GM21717 (cell line): ENCODE results near the gene SLC22A31.
A peak's percentile ranks its signal among the peaks of the same experiment; 100 is the strongest.
"Not testable (repeated sequence)": the region's sequence is repeated elsewhere in the genome, so short reads cannot be mapped to it uniquely, and the experiment has no call there.

Experiments
- ATAC-seq: cut with Tn5 transposase; IDR thresholded peaks from one replicate; pipeline ENCODE4 v1.9.1; 2021; ENCODE audit warnings: mild to moderate bottlenecking, moderate library complexity; ENCODE audit not compliant: unreplicated experiment

Gene SLC22A31

DNA sequence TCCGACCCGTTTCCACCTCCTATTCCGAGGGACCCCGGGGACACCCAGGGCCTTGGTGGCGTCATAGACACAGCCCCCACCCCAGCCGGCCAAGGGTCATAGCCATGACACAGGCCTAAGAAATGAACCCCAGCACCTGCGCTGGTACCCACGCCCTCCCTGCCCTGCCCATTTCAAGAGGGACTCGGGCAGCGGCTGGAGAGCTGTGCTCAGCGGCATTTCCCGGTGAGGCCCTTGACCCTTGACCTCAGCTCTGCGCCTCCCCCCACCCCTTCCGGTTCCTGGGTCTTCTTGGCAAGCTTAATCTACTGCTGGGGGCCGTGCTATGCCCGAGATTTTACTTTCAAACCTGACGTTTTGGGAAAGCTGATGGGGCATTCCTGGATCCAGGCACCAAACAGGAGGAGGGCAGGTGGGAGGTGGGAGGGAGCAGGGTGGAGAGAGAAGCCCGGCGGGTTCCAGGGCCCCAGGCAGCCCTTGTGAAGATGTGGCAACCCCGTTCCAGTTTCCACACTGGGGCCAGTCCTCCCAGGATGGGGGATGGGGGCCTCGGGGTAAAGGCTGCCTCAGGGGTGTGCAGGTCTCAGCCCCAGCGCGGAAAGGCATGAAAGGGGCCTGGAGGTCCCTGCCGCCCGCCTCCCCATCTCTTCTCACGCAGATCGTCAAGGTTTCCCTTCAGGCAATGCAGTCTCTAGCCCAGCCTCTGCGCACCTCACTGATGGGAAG is at the start of gene SLC22A31:
TSS of gene SLC22A31 (minus strand) at position 414 of the 726 bp plus-strand sequence. CDS start at position 378, 36 bp downstream.
- no peak for ATAC-seq

DNA sequence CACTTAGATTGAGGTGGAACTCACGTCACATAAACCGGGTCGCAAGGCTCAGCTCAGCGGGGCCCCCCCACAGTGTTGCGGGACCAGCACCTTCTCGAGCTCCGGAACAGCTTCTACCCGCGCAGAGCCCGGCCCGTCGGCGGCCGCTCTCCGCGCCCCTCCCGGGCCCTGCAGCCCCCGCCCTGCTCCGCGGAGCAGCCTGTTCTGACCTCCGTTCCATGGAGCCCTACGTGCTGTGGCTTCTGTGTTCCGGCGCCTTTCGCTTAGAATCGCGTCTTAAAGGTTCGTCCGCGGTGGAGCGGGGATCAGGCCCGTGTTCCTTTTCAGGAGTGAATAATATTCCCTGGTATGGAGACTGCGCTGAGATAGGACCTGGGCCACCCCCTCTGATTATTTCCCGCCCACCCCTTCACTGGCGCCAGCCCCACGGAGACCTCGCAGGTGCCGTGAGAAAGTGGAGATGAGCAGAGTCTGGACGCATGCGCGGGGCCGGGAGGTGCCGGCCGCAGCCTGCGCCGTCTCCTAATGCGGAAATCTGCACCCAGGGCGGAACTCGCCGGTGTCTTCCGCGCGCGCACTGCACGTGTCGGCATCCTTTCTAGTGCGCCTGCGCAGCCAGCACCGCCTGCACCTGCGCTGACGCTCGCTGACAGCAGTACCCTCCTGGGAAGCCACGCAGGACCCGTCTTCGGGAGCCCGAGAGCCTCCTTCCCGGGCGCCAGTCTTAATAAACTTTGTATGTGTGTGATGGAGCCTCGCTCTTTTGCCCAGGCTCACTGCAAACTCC is 48.1 kb upstream of the SLC22A31 start:
- ATAC-seq: no peak

DNA sequence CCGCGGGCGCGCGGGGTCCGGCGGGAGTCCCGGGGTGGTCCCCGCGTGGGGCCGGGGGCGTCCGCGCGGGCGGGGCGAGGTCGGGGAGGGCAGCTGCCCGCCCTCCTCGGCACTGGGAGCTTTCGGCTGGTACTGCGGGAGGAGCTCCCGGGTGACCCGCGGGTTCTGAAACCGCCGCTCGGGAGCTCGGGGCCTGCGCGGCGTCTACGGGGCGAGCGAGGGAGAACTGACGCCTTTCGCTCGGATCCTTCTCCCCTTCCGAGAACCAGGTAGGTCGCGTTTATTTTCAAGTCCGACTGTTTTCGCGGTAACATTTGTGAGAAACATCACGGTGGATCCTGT is 47.4 kb upstream of the SLC22A31 start:
- not testable (repeated sequence) for ATAC-seq

DNA sequence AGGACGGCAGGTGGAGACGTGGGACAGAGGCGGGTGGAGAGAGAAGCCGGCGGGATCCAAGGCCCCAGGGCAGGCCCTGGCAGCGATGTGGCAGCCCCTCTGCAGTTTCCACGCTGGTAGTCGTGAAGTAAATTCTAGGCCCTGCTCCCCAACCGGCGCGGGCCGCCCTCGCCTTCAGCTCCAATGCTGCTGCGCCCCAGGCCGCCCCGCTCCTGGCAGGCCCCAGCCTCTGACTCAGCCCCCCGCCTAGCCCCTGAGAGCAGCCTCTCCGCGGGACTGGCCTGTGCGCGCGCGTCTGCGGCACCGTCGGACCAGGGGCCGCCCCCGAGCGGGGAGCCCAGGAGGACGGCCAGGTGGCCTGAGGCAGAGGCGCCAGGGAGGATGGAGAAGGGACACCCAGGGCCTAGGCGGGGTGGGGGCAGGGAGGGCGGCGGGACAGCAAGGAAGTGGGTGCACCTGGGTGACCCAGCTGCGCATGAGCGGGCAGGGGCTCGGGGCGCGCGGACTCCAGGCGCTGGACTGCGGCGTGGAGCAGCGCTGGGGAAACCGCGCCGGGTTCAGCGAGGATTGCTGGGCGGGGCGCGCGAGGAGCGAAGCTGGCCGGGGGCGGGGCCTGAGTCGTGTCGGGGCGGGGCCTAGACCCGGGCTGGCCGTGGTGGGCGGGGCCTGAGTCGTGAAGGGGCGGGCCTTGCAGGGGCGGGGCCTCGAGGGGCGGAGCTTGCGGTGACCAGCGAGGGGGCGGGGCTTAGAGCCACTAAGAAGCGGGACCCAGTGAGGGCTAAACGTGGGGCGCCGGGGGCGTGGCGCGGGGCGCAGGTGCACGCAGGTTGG is 46.8 kb upstream of the SLC22A31 start:
- no peak for ATAC-seq

DNA sequence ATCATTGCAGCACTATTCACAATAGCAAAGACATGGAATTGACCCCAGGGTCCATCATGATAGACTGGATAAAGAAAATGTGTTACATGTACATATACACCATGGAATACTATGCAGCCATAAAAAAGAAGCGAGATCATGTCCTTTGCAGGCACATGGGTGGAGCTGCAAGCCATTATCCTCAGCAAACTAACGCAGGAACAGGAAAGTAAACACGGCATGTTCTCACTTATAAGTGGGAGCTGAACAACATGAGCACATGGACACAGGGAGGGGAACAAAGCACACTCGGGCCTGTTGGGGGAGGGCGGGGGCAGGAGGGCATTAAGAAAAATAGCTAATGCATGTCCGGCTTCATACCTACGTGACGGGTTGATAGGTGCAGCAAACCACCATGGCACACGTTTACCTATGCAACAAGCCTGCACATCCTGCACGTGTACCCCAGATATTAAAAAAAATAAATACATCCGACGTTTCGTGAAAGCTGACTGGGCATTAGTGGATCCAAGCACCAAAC is 46.1 kb upstream of the SLC22A31 start:
- ATAC-seq: no peak

DNA sequence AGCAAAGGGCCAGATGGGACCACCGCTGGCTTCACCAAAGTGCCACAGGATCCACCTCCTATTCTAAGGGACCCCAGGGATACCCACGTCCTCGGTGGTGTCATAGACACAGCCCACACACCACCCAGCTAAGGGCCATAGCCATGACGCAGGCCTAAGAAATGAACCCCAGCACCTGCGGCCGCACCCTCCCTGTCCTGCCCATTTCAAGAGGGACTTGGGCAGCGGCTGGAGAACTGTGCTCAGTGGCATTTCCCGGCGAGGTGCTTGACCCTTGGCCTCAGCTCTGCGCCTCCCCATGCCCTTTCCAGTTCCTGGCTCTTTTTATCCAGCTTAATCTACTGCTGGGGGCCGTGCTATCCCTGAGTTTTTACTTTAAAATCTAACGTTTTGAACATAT is 44.4 kb upstream of the SLC22A31 start:
- ATAC-seq: no peak

DNA sequence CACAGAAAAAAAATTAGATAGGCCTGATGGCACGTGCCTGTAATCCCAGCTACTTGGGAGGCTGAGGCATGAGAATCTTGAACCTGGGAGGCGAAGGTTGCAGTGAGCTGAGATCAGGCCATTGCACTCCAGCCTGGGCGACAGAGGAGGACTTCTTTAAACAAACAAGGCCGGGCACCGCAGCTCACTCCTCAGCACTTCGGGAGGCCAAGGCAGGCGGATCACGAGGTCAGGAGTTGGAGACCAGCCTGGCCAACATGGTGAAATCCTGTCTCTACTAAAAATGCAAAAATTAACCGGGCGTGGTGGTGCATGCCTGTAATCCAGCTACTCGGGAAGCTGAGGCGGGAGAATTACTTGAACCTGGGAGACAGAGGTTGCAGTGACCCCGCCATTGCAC is 43.9 kb upstream of the SLC22A31 start:
- not testable (repeated sequence) for ATAC-seq

DNA sequence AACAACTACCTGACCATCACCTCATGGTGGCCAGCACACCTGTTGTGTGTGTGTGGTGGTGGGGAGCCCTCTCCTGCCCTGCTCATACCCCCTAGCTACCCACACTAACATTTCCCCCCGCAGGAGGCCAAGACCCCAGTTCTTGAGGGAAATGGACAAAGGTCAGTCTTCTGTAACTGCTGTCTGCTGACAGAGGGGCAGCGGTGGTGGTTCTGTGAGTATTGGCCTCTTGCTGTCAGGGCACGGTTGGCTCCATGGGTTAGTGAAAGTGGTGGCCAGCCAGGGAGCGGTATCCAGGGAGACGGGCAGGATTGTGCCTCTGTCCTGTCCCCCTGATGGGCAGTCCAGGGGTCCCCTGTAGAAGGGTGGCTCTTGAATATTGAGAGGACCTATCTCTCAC is 43.3 kb upstream of the SLC22A31 start:
- no peak for ATAC-seq

DNA sequence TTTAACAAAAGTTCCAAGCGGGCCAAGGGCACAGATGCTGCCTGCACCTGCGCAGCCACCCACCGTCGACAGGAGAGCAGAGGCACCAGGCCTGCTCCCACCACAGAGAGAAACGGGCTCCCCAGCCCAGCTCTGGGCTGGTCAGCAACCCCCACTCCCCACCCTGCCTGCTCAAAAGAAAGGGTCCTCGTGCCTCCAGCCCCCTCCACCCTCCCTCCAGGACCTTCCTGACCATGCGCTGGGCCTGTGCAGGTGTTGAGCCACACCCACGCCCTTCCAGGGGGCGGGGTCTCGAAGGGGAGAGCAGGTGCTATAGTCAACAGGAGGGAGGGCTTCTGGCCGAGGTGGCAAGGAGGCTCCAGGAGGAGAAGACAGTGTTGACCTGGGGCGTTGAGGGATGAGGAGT is 42.5 kb upstream of the SLC22A31 start:
- no peak for ATAC-seq

DNA sequence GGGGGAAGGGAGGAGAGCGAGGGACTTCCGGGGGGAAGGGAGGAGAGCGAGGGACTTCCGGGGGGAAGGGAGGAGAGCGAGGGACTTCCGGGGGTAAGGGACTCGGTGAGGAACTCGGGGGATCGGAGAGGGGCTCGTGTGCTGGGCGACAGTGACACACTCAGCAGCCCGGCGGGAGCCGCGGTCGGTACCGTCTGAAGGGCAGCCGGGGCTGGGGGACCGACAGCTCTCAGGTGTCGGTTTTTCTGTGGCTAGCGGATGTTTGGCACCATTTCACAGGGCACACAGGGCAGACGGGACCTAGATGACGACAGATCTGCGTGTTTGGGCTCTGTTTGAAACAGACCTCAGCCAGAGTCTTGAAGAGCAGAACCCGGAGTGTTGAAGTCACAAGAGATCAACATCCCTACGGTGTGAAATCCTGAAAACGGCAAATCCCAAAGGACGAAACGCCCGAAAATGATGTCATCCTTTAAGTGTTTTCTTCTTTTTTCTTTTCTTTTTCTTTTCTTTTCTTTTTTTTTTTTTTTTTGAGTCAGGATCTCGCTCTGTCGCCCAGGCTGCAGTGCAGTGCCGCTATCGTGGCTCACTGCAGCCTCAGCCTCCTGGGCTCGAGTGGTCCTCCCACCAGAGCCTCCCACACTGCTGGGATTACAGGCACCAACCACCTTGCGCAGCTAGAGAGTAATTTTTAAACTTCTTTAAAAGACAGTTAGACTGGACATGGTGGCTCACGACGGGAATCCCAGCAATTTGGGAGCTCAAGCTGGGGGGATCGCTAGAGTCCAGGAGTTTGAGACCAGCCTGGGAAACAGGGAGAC is 41.1 kb upstream of the SLC22A31 start:
- peak; percentile 54 for ATAC-seq

DNA sequence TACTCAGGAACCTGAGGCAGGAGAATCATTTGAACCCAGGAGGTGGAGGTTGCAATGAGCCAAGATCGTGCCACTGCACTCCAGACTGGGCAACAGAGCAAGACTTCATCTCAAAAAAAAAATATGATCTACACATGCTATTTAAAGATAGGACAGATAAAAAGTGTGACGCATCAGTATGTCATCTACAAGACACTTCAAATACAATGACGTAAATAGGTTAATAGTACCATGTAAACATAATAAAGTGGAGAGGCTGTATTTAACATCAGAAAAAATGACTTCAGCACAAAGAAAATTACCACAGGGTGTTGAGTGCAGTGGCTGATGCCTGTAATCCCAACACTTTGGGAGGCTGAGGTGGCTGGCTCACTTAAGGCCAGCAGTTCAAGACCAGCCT is 37.4 kb upstream of the SLC22A31 start:
- no peak for ATAC-seq

DNA sequence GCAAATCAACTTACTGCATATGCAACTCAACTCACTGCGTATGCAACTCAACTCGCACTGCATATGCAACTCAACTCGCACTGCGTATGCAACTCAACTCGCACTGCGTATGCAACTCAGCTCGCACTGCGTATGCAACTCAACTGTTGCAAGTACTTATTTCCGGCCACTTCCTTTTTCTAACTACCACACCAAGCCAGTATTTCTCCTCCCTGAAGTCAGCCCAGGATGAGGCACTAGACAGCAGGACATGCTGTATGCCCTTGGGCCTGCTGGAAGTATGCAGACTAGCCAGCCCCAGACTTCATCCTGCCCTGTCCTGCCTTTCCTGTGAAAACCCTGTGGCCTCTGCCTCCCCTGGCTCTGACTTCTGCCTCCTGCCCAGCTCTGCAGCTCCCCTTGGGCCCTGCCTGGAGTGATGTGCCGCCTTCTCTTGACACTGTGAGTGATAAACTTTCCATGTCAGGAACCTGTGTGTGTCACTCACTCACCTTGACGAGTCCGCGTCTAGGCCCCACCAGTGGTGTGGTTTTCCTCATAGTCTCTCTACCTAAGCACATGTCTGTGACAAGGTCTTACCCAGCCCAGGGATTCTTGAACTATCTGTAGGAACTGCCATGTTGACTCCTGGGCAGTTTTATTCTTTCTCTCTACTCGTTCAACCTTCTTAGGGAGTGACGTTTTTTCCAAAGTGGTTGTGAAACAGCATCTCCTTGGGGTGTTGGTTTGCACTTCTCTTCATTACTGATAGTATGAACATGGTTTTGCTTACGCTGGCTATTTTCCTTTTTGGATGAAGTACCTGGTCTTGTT is 33.5 kb upstream of the SLC22A31 start:
- ATAC-seq: no peak

DNA sequence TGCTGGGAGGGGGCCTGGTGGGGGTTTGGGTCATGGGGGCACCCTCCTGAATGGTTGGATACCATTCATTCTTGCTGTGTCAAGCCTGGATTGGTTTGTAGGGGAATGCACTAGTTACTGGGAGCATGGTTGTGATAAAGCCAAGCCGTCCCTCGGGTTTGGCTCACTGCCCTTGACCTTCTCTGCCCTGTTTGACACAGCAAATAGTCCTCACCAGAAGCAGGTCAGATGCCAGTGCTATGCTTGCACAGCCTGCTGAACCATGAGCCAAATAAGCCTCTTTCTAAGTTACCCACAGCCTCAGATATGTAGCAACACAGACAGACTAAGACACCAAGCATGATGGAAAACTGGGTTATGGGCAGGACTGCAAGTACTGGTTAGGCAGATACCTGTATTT is 31.8 kb upstream of the SLC22A31 start:
- ATAC-seq: no peak

DNA sequence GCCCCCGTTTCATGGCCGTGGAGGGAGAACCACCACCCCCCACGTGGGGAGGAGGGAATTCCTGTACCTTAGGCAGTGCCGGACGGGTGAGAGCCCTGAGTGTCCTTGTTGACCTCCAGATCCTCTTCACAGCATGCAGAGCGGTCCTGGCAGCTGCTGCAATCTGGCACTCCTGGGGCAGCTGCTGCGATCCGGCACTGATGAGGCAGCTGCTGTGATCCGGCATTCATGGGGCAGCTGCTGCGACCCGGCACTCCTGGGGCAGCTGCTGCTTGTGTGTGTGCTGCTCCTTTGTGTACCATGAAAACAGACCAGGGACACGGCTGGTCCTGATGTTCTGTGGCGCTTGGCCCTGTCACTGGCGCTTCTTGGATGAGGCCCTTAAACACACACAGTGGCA is 29.9 kb upstream of the SLC22A31 start:
- no peak for ATAC-seq

DNA sequence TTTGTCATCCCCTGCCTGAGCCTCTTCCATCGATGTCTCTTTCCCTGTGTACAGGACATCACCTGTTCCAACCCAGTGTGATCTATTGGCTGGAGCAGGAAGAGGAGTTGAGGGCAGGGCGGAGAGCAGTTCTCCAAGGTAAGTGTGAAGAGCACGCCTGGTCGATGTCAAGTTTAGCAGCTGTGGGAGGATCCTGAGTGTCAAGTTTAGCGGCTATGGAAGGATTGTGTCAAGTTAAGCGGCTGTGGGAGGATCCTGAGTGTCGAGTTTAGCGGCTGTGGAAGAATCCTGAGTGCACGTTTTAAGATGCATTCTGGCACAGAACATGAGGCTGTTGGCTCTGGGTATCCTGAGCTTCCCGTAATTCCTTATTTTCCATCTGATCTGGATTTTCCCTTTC is 24.3 kb upstream of the SLC22A31 start:
- ATAC-seq: no peak

DNA sequence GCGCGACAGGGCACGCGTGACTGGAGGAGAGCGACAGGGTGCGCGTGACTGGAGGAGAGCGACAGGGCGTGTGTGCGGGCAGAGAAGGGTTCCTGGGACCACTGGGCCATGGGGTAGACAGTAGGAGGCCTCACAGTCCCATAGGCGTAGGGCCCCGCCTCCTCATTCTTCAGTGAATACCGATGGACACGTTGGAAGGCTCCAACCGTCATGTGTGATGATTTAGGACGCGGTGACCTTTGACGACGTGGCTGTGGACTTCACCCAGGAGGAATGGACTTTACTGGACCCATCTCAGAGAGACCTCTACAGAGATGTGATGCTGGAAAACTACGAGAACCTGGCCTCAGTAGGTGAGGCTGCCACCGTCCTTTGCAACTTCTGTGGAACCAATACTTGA is 22.6 kb upstream of the SLC22A31 start:
- no peak for ATAC-seq

DNA sequence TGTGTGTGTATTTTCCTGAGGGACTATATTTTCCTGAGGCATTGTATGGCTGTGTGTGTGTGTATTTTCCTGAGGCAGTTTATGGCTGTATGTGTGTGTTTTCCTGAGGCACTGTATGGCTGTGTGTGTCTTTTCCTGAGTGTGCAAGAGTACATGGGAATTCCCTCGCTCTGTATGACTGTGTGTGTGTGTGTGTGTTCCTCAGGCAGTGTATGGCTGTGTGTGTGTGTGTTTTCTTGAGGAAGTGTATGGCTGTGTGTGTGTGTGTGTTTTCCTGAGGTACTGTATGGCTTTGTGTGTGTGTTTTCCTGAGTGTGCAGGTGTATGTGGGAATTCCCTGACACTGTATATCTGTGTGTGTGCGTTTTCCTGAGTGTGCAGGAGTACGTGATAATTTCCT is 21.3 kb upstream of the SLC22A31 start:
- no peak for ATAC-seq

DNA sequence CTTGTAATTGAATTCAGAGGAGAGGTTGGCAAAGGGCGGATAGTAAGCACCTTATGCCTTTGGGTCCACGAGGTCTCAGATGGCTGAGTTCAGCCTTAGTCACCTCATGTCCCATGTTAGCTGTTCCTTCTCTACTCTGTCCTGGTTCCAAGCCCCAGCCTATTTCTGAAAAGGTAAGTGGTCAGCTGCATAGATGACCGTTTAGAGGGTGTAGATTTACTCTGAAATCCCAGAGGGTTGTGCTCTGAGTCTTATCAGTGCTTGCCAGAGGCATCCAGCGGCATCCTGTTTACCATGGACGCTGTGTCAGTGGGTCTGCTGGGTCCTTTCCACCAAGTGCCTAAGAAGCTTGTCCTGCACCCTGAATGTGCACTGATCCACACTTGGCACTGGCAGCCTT is 19.0 kb upstream of the SLC22A31 start:
- no peak for ATAC-seq

DNA sequence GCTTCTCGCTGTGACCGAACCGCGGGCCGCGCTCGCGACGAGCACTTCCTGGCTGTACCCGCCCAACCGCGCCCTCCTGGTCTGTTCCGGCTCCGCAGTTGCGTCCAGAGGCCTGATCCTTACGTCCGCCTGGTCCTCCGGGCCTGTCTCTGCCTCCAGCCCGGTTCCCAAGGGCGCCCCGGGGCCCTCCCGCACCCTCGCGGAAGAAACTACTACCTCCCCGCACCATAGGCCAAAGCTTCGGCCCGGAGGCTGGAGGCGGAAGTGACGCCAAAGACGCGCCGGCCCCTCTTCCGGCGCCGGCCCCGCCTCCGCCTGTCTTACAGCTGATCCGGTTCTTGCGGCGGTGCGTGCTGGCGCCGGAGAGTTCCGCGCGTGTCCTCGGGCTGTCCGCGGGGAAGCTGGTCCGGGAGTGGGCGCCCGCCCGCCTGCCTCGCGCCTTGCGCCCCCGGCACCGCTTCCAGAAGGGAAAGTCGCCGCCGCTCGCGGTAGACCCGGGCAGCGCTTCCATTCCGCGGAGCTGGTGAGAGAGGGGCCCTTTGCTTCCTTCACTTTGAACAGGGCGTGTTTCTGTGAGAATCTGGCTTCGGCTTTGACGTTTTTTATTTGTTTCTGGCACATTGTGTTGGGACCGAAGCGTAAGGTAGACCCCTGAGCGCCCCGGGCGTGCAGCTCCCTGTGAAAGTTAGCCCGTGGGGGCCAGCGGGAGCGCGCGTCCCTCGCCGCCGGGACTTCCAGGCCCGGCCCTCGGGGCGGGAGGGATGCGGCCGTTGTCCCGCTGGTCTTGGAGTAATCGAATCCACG is 17.3 kb upstream of the SLC22A31 start, which contains the start of gene ZNF778:
TSS of gene ZNF778 (plus strand) at position 316 of the 804 bp plus-strand sequence. CDS start 3,425 bp downstream, outside the sequence.
- peak; percentile 75 for ATAC-seq
